Small intestine (tissue), 7 donors: Measurements from ENCODE around the gene CAMKK2. TPM values are rescaled to one million over a fixed set of nuclear protein-coding genes. Genes with fewer than 3 reads are reported as not detected.

Experiments used
- DNase-seq, 2 donors: peaks; one replicate each; pipeline versions ENCODE4 v3.0.0 to v3.0.0-alpha.2; 2013
- FAIRE-seq: peaks from 2 replicates; lab custom pipeline; 2012; peaks lifted over from hg19 to GRCh38; lab: Jason Lieb, UNC
- H3K27ac ChIP-seq, 3 donors: one replicate each; pipeline ENCODE4 v1.5.1; 2013; ENCODE audit warnings: low read length in 2 of 3, mild to moderate bottlenecking in 2 of 3, control low read depth in 1 of 3, inconsistent platforms in 1 of 3, low read depth in 1 of 3, moderate library complexity in 1 of 3
- H3K27me3 ChIP-seq, 3 donors: one replicate each; pipeline ENCODE4 v1.6.1; 2013; ENCODE audit warnings: low read length in 3 of 3, inconsistent platforms in 1 of 3; ENCODE audit not compliant: control insufficient read depth in 3 of 3, insufficient read depth in 3 of 3
- H3K36me3 ChIP-seq, 3 donors: one replicate each; pipeline ENCODE4 v1.6.1; 2013; ENCODE audit warnings: low read length in 3 of 3, inconsistent platforms in 1 of 3, low read depth in 1 of 3, mild to moderate bottlenecking in 1 of 3, moderate library complexity in 1 of 3; ENCODE audit not compliant: control insufficient read depth in 3 of 3, insufficient read depth in 2 of 3
- H3K4me1 ChIP-seq, 3 donors: one replicate each; pipeline ENCODE4 v1.6.1; 2013; ENCODE audit warnings: low read length in 2 of 3, inconsistent platforms in 1 of 3, low read depth in 1 of 3, mild to moderate bottlenecking in 1 of 3, moderate library complexity in 1 of 3; ENCODE audit not compliant: control insufficient read depth in 3 of 3, insufficient read depth in 2 of 3
- H3K4me3 ChIP-seq, 3 donors: one replicate each; pipeline ENCODE4 v1.5.1; 2013; ENCODE audit warnings: low read length in 3 of 3, control low read depth in 1 of 3, inconsistent platforms in 1 of 3, low read depth in 1 of 3, mild to moderate bottlenecking in 1 of 3, moderate library complexity in 1 of 3
- H3K9me3 ChIP-seq, 2 donors: one replicate each; pipeline ENCODE4 v1.6.1; 2013; ENCODE audit warnings: low read depth in 1 of 2, low read length in 1 of 2; ENCODE audit not compliant: control insufficient read depth in 2 of 2, insufficient read depth in 1 of 2
- WGBS, 3 donors: extraction: QIAGEN DNeasy Blood & Tissue Kit; methylation state at CpG; one replicate each; pipeline ENCODE4 v1.1.7; 2013; 5-methylcytosine and 5-hydroxymethylcytosine counted together
- polyA plus RNA-seq, 4 donors: library from polyadenylated mRNA; stranded (reverse) in 3 of 4; unstranded in 1 of 4; fragments of 200-250 nt in 3 of 4; fragments of 120-200 nt in 1 of 4; gene quantifications; one replicate each; pipeline versions ENCODE4 v1.2.1 to v1.2.3, GENCODE V29; 2013
- donor health status: healthy with polysubstance abuse.
- donor health status: control.
- donor health status: control.
- donor health status: Bipolar disorder and iron deficiency.
- donor health status: healthy.

CAMKK2 gene
- polyA plus RNA-seq, 4 donors, result 25.4 to 46.5 (median 39.5) TPM

- FAIRE-seq (no peak), DNase-seq (no peak)
- Histone ChIP-seq H3K9me3 (no peaks in the 10 kb centered on the region), H3K27me3 (no peaks in the 10 kb centered on the region), H3K4me1 (peaks cover 0 to 6% (median 0%) of the 10 kb centered on the region in 3 donors), H3K4me3 (no peak overlapping the region), H3K36me3 (peaks cover 12 to 88% (median 14%) of the 10 kb centered on the region in 3 donors), H3K27ac (no peak overlapping the region)
- WGBS, 3 donors, result 93 to 97% (median 95%) methylated on average over 12 to 14 of the region's 14 CpGs
Observed at GRCh38 chr12:121245031-121245430, 51.5 kb downstream of the CAMKK2 start.

GRCh38 chr12:121241156-121241970, 55.1 kb downstream of the CAMKK2 start:
- H3K4me3 ChIP-seq, result no peak overlapping the region
- no peaks in the 10 kb centered on the region for H3K9me3 ChIP-seq
- DNase-seq (no peak), FAIRE-seq (no peak)
- peaks cover 3 to 84% (median 4%) of the 10 kb centered on the region in 3 donors for H3K36me3 ChIP-seq
- H3K27ac ChIP-seq, result peak overlapping the region; percentile 53 to 88 (median 54)
- 81 to 91% (median 83%) methylated on average over 17 of the region's 17 CpGs for WGBS, 3 donors
- no peaks in the 10 kb centered on the region for H3K27me3 ChIP-seq
- H3K4me1 ChIP-seq, result peaks cover 0 to 32% (median 0%) of the 10 kb centered on the region in 3 donors

GRCh38 chr12:121240484-121241101, 55.9 kb downstream of the CAMKK2 start:
- Histone ChIP-seq H3K4me3 (peak overlapping the region in 1 of 3 donors; percentile 10), H3K36me3 (peaks cover 3 to 87% (median 4%) of the 10 kb centered on the region in 3 donors), H3K9me3 (no peaks in the 10 kb centered on the region), H3K27me3 (no peaks in the 10 kb centered on the region), H3K4me1 (peaks cover 0 to 38% (median 0%) of the 10 kb centered on the region in 3 donors), H3K27ac (peak overlapping the region; percentile 53 to 88 (median 54))
- 48 to 80% (median 49%) methylated on average over 38 of the region's 38 CpGs for WGBS, 3 donors
- DNase-seq (peak; percentile 48 to 59), FAIRE-seq (no peak)

GRCh38 chr12:121240062-121240420, 56.5 kb downstream of the CAMKK2 start:
- no peak for FAIRE-seq
- Histone ChIP-seq H3K9me3 (no peaks in the 10 kb centered on the region), H3K4me3 (peak overlapping the region in 1 of 3 donors; percentile 10), H3K27ac (peak overlapping the region; percentile 3 to 88 (median 54)), H3K36me3 (peaks cover 3 to 86% (median 4%) of the 10 kb centered on the region in 3 donors), H3K4me1 (peaks cover 0 to 38% (median 0%) of the 10 kb centered on the region in 3 donors), H3K27me3 (no peaks in the 10 kb centered on the region)
- 75 to 84% (median 78%) methylated on average over 7 of the region's 7 CpGs for WGBS, 3 donors
- no peak for DNase-seq

GRCh38 chr12:121239351-121240061, 57.0 kb downstream of the CAMKK2 start:
- H3K36me3 ChIP-seq, result peaks cover 3 to 86% (median 4%) of the 10 kb centered on the region in 3 donors
- no peak overlapping the region for H3K4me3 ChIP-seq
- no peaks in the 10 kb centered on the region for H3K9me3 ChIP-seq
- H3K4me1 ChIP-seq, result peaks cover 0 to 38% (median 0%) of the 10 kb centered on the region in 3 donors
- H3K27me3 ChIP-seq, result no peaks in the 10 kb centered on the region
- H3K27ac ChIP-seq, result peak overlapping the region; percentile 34 to 88 (median 54)
- DNase-seq (no peak), FAIRE-seq (no peak)
- WGBS, 3 donors, result 70 to 83% (median 81%) methylated on average over 6 of the region's 6 CpGs

- FAIRE-seq, result no peak
- 52 to 63% (median 53%) methylated on average over 7 of the region's 7 CpGs for WGBS, 3 donors
- peak in 1 of 2 donors; percentile 45 for DNase-seq
- no peak overlapping the region for H3K4me3 ChIP-seq
- H3K9me3 ChIP-seq, result no peaks in the 10 kb centered on the region
- H3K4me1 ChIP-seq, result peaks cover 0 to 38% (median 0%) of the 10 kb centered on the region in 3 donors
- H3K36me3 ChIP-seq, result peaks cover 3 to 86% (median 4%) of the 10 kb centered on the region in 3 donors
- H3K27me3 ChIP-seq, result no peaks in the 10 kb centered on the region
- peak overlapping the region; percentile 34 to 54 (median 42) for H3K27ac ChIP-seq
Observed at GRCh38 chr12:121238604-121239350, 57.7 kb downstream of the CAMKK2 start.

- Histone ChIP-seq H3K9me3 (no peaks in the 10 kb centered on the region), H3K4me3 (no peak overlapping the region), H3K4me1 (peaks cover 0 to 38% (median 0%) of the 10 kb centered on the region in 3 donors), H3K36me3 (peaks cover 0 to 89% (median 0%) of the 10 kb centered on the region in 3 donors), H3K27ac (no peak overlapping the region), H3K27me3 (no peaks in the 10 kb centered on the region)
- 81 to 85% (median 85%) methylated on average over 4 of the region's 4 CpGs for WGBS, 3 donors
- no peak for DNase-seq
- FAIRE-seq, result no peak
Observed at GRCh38 chr12:121238086-121238485, 58.4 kb downstream of the CAMKK2 start.
